ENCODE data around the gene CATSPERE.

The CATSPERE gene

DNA sequence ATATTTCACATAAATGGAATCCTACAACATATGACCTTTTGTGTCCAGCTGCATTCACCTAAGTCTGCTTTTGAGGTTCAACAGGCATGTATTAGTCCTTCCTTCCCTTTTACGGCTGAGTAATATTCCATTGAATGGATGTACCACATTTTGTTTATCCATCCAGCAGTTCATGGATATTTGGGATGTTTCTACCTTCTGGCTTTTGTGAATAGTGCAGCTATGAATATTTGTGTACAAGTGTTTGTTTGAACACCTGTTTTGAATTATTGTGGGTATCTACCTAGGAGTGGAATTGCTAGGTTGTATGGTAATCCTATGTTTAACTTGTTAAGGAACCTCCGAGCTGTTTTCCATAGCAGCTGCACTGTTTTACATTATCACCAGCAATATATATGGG lies 129.6 kb downstream of the CATSPERE start:
- Histone ChIP-seq H3K27me3 (ENCODE audit: insufficient read depth, poor library complexity, severe bottlenecking) (no peaks in the 10 kb centered on the region), H3K9me3 (ENCODE audit: severe bottlenecking) (no peaks in the 10 kb centered on the region), H3K4me1 (ENCODE audit: insufficient read depth, poor library complexity, severe bottlenecking) (no peaks in the 10 kb centered on the region), H3K27ac (ENCODE audit: poor library complexity, severe bottlenecking) (no peak overlapping the region), H3K4me3 (ENCODE audit: severe bottlenecking) (no peak overlapping the region), H3K36me3 (ENCODE audit: low read depth) (no peaks in the 10 kb centered on the region)
- no peak for DNase-seq (ENCODE audit: low spot score)
- TF ChIP-seq, protein P1, sequence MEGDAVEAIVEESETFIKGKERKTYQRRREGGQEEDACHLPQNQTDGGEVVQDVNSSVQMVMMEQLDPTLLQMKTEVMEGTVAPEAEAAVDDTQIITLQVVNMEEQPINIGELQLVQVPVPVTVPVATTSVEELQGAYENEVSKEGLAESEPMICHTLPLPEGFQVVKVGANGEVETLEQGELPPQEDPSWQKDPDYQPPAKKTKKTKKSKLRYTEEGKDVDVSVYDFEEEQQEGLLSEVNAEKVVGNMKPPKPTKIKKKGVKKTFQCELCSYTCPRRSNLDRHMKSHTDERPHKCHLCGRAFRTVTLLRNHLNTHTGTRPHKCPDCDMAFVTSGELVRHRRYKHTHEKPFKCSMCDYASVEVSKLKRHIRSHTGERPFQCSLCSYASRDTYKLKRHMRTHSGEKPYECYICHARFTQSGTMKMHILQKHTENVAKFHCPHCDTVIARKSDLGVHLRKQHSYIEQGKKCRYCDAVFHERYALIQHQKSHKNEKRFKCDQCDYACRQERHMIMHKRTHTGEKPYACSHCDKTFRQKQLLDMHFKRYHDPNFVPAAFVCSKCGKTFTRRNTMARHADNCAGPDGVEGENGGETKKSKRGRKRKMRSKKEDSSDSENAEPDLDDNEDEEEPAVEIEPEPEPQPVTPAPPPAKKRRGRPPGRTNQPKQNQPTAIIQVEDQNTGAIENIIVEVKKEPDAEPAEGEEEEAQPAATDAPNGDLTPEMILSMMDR (IDR thresholded peaks at IDR 0.05; ENCODE audit: poor library complexity, severe bottlenecking) = no peak
- ATAC-seq (ENCODE audit: low read depth) = no peak

DNA sequence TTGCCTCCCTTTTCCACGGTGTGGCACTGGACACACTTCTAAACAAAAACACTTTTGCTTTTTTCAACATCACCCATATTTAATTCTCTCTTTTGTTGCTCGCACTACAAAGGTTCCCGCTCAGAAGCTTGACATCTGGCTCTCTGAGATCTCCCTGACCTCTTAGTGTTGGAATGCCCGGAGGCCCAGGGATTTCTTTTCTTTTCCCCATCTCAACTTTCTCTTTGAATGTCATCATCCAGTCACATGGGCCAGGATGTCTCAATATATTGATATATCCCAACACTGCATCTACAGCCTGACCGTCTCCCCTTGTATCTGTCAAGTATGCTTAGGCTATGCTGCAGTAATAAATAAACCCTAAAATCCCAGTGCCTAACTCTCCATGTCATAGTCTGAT lies 137.5 kb downstream of the CATSPERE start:
- Histone ChIP-seq H3K4me1 (ENCODE audit: insufficient read depth, poor library complexity, severe bottlenecking) (peaks cover 5% of the 10 kb centered on the region), H3K4me3 (ENCODE audit: severe bottlenecking) (no peak overlapping the region), H3K9me3 (ENCODE audit: severe bottlenecking) (no peaks in the 10 kb centered on the region), H3K27ac (ENCODE audit: poor library complexity, severe bottlenecking) (no peak overlapping the region), H3K27me3 (ENCODE audit: insufficient read depth, poor library complexity, severe bottlenecking) (no peaks in the 10 kb centered on the region), H3K36me3 (ENCODE audit: low read depth) (no peaks in the 10 kb centered on the region)
- TF ChIP-seq, protein P1 (IDR thresholded peaks at IDR 0.05; ENCODE audit: poor library complexity, severe bottlenecking) = no peak
- ATAC-seq (ENCODE audit: low read depth) = no peak
- DNase-seq (ENCODE audit: low spot score) = no peak

DNA sequence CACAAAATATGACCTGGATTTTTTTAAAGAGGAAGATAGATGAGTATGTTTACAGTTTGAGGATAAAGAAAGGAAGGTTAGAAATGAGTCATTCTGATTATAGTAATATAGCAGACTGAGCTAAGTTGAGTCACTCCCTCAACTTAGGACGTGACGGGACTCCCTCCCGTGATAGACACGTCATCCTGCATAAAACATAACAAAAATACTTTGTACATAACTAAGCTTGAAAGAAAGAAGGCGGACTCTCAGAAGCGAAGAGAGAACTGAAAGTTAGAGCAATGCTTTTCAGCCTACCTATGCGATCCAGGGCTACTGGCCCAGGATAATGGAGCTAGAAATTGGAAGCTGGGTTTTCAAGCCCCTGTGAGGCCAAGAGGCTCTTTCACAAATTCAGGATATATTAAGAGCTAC lies 138.9 kb downstream of the CATSPERE start:
- H3K27ac ChIP-seq (ENCODE audit: poor library complexity, severe bottlenecking) = peak overlapping the region; percentile 35
- no peaks in the 10 kb centered on the region for H3K36me3 ChIP-seq (ENCODE audit: low read depth)
- ATAC-seq (ENCODE audit: low read depth) (peak; percentile 95), DNase-seq (ENCODE audit: low spot score) (no peak)
- H3K9me3 ChIP-seq (ENCODE audit: severe bottlenecking) = no peaks in the 10 kb centered on the region
- peaks cover 5% of the 10 kb centered on the region for H3K4me1 ChIP-seq (ENCODE audit: insufficient read depth, poor library complexity, severe bottlenecking)
- TF ChIP-seq, protein P1 (IDR thresholded peaks at IDR 0.05; ENCODE audit: poor library complexity, severe bottlenecking) = no peak
- H3K4me3 ChIP-seq (ENCODE audit: severe bottlenecking) = no peak overlapping the region
- no peaks in the 10 kb centered on the region for H3K27me3 ChIP-seq (ENCODE audit: insufficient read depth, poor library complexity, severe bottlenecking)

DNA sequence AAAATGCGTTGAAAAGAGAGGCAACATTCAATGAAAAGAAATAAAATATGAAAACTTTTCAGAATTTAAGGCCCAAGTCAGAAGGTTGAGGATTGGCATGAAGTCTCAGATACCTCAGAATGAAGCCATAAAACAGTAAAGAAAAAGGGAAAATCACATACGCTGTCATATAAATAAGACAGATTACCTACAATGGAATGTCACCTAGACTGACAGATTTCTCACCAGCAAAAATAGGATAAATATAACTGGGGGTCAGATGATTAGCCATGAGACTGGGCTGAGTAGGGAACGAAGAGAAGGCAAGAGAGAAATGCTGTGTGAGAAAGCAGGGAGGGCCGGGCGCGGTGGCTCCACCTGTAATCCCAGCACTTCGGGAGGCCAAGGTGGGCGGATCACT lies 140.3 kb downstream of the CATSPERE start:
- Histone ChIP-seq H3K4me3 (ENCODE audit: severe bottlenecking) (no peak overlapping the region), H3K4me1 (ENCODE audit: insufficient read depth, poor library complexity, severe bottlenecking) (peaks cover 5% of the 10 kb centered on the region), H3K27me3 (ENCODE audit: insufficient read depth, poor library complexity, severe bottlenecking) (no peaks in the 10 kb centered on the region), H3K9me3 (ENCODE audit: severe bottlenecking) (no peaks in the 10 kb centered on the region), H3K36me3 (ENCODE audit: low read depth) (no peaks in the 10 kb centered on the region), H3K27ac (ENCODE audit: poor library complexity, severe bottlenecking) (no peak overlapping the region)
- no peak for ATAC-seq (ENCODE audit: low read depth)
- DNase-seq (ENCODE audit: low spot score) = no peak
- TF ChIP-seq, protein P1 (IDR thresholded peaks at IDR 0.05; ENCODE audit: poor library complexity, severe bottlenecking) = no peak

DNA sequence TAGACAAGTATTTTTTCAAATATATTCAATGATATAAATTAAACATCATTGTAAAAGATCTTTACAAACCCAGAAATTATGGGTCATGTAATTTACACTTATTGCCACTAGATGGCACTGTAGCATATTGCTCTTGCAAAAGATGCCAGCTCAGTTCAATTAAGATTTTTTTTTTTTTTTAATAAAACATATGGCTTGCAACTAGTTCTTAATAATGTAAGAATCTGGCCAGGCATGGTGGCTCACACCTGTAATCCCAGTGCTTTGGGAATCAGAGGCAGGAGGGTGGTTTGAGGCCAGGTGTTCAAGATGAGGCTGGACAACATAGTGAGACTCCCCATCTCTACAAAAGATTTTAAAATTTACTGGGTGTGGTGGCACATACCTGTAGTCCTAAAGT lies 142.4 kb downstream of the CATSPERE start:
- Histone ChIP-seq H3K4me1 (ENCODE audit: insufficient read depth, poor library complexity, severe bottlenecking) (peaks cover 5% of the 10 kb centered on the region), H3K9me3 (ENCODE audit: severe bottlenecking) (no peaks in the 10 kb centered on the region), H3K4me3 (ENCODE audit: severe bottlenecking) (no peak overlapping the region), H3K27ac (ENCODE audit: poor library complexity, severe bottlenecking) (no peak overlapping the region), H3K36me3 (ENCODE audit: low read depth) (no peaks in the 10 kb centered on the region), H3K27me3 (ENCODE audit: insufficient read depth, poor library complexity, severe bottlenecking) (no peaks in the 10 kb centered on the region)
- DNase-seq (ENCODE audit: low spot score) (no peak), ATAC-seq (ENCODE audit: low read depth) (no peak)
- TF ChIP-seq, protein P1 (IDR thresholded peaks at IDR 0.05; ENCODE audit: poor library complexity, severe bottlenecking) = peak; percentile 74

All from RWPE2 (cell line).